ENCODE results near the gene SLC13A3. TPM values are rescaled to one million over a fixed set of nuclear protein-coding genes. Genes with fewer than 3 reads are reported as not detected.

Gene SLC13A3
- polyA plus RNA-seq, 2 of the 4 experiments (the other 2 are of a cell fraction): 0.19 TPM; not detected in 1

- H3K4me3 ChIP-seq: no peak overlapping the region
- WGBS (ENCODE audit: missing lambda C conversion rate): 39% methylated on average over 10 of the region's 10 CpGs
- H3K4me1 ChIP-seq: no peaks in the 10 kb centered on the region
- CTCF ChIA-PET: interaction anchor here (0.6 to 2.8 kb wide), 3 partner anchors 9 to 22 kb away, joined by 3 to 7 read pairs (median 4); no protein-coding TSS in a partner anchor
- FAIRE-seq (no peak), ATAC-seq (no peak), DNase-seq (ENCODE audit: low read depth in 1 of 2, low spot score in 1 of 2) (no peak)
- no peak overlapping the region for H3K27ac ChIP-seq
- POLR2A ChIA-PET: no interaction called here
- no peaks in the 10 kb centered on the region; the same call in 2 of the 3 replicates for H3K9me3 ChIP-seq
- TF ChIP-seq MYC (IDR thresholded peaks at IDR 0.05; ENCODE audit: borderline replicate concordance, low read length) (no peak), SMC3 (IDR thresholded peaks at IDR 0.05) (no peak), ELK1 (IDR thresholded peaks at IDR 0.05; ENCODE audit: low read depth, low read length) (no peak), RCOR1 (IDR thresholded peaks at IDR 0.05; ENCODE audit: low read depth, low read length) (no peak), CTCF (IDR thresholded peaks at IDR 0.05) (no peak), NFE2L2 (conservative IDR thresholded peaks at IDR 0.05; ENCODE audit: low read length) (no peak), CBX8 (IDR thresholded peaks at IDR 0.05) (no peak), POLR2A (IDR thresholded peaks at IDR 0.05; ENCODE audit: low read length) (no peak), ESRRA (IDR thresholded peaks at IDR 0.05; ENCODE audit: borderline replicate concordance, low read length) (no peak), RAD21 (conservative IDR thresholded peaks at IDR 0.05 in 1 of 2, IDR thresholded peaks at IDR 0.05 in 1 of 2) (no peak), CHD2 (IDR thresholded peaks at IDR 0.05; ENCODE audit: low read length, partially characterized antibody) (no peak), GATA3 (IDR thresholded peaks at IDR 0.05; ENCODE audit: borderline replicate concordance) (no peak)
- TF ChIP-seq, protein P1, sequence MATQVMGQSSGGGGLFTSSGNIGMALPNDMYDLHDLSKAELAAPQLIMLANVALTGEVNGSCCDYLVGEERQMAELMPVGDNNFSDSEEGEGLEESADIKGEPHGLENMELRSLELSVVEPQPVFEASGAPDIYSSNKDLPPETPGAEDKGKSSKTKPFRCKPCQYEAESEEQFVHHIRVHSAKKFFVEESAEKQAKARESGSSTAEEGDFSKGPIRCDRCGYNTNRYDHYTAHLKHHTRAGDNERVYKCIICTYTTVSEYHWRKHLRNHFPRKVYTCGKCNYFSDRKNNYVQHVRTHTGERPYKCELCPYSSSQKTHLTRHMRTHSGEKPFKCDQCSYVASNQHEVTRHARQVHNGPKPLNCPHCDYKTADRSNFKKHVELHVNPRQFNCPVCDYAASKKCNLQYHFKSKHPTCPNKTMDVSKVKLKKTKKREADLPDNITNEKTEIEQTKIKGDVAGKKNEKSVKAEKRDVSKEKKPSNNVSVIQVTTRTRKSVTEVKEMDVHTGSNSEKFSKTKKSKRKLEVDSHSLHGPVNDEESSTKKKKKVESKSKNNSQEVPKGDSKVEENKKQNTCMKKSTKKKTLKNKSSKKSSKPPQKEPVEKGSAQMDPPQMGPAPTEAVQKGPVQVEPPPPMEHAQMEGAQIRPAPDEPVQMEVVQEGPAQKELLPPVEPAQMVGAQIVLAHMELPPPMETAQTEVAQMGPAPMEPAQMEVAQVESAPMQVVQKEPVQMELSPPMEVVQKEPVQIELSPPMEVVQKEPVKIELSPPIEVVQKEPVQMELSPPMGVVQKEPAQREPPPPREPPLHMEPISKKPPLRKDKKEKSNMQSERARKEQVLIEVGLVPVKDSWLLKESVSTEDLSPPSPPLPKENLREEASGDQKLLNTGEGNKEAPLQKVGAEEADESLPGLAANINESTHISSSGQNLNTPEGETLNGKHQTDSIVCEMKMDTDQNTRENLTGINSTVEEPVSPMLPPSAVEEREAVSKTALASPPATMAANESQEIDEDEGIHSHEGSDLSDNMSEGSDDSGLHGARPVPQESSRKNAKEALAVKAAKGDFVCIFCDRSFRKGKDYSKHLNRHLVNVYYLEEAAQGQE (IDR thresholded peaks at IDR 0.05): no peak
- TF ChIP-seq, protein P2, sequence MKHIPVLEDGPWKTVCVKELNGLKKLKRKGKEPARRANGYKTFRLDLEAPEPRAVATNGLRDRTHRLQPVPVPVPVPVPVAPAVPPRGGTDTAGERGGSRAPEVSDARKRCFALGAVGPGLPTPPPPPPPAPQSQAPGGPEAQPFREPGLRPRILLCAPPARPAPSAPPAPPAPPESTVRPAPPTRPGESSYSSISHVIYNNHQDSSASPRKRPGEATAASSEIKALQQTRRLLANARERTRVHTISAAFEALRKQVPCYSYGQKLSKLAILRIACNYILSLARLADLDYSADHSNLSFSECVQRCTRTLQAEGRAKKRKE (CRISPR knock-in tag; IDR thresholded peaks at IDR 0.05; ENCODE audit: low read depth): no peak
- no peak overlapping the region for H3K4me2 ChIP-seq
These were observed 82.6 kb downstream of the SLC13A3 start for GRCh38 chr20:46568570-46569129.

DNA sequence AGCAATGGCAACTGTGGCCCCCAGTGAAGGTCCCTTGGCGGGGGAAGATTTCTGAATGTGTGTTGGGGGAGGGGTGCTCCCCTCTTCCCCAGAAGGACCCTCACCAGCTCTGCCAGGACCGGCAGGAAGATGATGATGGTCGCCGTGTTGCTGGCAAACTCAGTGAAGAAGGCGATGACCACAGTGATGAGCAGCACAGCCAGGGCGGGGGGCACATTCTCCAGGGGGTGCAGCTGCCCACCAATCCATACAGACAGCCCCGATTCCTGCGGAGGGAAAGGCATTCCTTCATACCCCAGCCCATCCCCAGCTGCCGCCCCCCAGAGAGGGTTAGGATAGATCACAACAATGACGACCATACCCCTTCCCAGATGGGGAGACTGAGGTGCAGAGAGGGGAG, 85.1 kb downstream of the SLC13A3 start:
- Histone ChIP-seq H3K4me2 (no peak overlapping the region), H3K9me3 (no peaks in the 10 kb centered on the region), H3K27ac (no peak overlapping the region), H3K4me3 (no peak overlapping the region), H3K4me1 (peaks cover 5% of the 10 kb centered on the region; the same call in 2 of the 3 replicates)
- WGBS (ENCODE audit: missing lambda C conversion rate): 13% methylated on average over 5 of the region's 10 CpGs
- POLR2A ChIA-PET: no interaction called here
- DNase-seq (ENCODE audit: low read depth in 1 of 2, low spot score in 1 of 2): no peak
- CTCF ChIA-PET: no interaction called here
- no peak for FAIRE-seq
- ATAC-seq: no peak
- TF ChIP-seq KDM5A (IDR thresholded peaks at IDR 0.05): no peak
- TF ChIP-seq, protein P2 (CRISPR knock-in tag; IDR thresholded peaks at IDR 0.05; ENCODE audit: low read depth): no peak
- TF ChIP-seq JUNB (IDR thresholded peaks at IDR 0.05): no peak
- TF ChIP-seq BHLHE40 (IDR thresholded peaks at IDR 0.05; ENCODE audit: low read depth, low read length): no peak
- no peak for TF ChIP-seq PBX3 (IDR thresholded peaks at IDR 0.05)
- no peak for TF ChIP-seq ZFP36 (IDR thresholded peaks at IDR 0.05; ENCODE audit: borderline replicate concordance, partially characterized antibody)
- no peak for TF ChIP-seq HOXB5 (CRISPR knock-in tag; IDR thresholded peaks at IDR 0.05)
- TF ChIP-seq, protein P1 (IDR thresholded peaks at IDR 0.05): no peak
- no peak for TF ChIP-seq NR3C1 (IDR thresholded peaks at IDR 0.05)
- TF ChIP-seq NFE2L2 (conservative IDR thresholded peaks at IDR 0.05; ENCODE audit: low read length): no peak
